ENCODE data around the gene ZNF438.

ZNF438 gene

GRCh38 chr10:31011665-31012022, 20.0 kb downstream of the ZNF438 start:
- DNase-seq, result no peak

DNA sequence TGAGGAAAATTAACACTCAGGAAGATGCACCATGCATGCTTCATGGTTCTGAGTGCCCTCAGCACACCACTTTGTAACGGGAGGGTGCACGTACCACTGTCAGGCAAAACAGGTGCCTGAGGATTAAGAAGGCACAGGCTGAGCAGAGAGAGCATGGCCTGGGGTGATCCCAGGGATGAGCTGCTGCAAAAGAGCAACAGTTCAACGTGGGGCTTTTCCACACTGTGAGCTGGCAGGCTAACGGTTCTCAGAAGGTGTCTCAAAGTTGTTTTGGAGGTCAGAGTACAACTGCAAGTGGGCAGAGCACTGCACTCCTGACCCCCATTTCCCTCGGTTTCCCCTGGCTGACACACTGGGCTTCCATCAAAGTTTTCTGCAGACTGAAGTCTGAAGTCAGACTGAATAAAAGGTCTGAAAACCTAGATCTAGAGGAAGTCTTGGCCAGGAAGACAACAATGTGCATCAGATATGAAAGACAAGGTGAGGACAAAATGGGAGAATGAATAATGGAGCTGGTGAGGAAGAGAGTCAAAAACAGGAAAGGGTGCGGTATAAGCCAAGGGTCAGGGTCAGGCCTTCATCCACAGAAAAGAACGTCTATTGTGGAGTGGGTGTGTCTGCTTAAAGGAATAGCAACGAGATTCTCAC, 20.5 kb downstream of the ZNF438 start:
- no peak for DNase-seq

- no peak for DNase-seq
These were observed 21.6 kb downstream of the ZNF438 start for GRCh38 chr10:31010062-31010461.

GRCh38 chr10:31005895-31006294, 25.8 kb downstream of the ZNF438 start:
- no peak for DNase-seq

GRCh38 chr10:31004611-31005193, 27.0 kb downstream of the ZNF438 start:
- DNase-seq, result peak in 1 of 2 experiments; percentile 8

DNA sequence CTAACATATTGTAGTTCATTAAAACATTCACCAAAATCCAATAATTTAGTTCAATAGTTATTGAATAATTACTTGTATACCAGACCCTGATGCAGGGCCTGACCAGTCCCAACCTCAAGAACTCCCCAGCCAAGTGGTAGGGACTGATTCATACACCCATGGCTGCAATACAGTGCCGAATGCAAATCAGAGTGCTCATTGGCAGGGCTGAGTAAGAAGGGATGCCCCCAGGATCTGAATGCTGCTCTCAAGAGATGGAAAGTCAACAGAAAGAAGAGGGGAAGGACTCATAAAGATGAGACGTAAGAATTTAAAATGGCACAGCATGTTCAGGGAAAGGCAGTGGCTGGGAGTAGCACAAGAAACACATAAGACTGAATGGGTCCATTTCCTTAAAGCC, 29.9 kb downstream of the ZNF438 start:
- DNase-seq, result no peak

DNA sequence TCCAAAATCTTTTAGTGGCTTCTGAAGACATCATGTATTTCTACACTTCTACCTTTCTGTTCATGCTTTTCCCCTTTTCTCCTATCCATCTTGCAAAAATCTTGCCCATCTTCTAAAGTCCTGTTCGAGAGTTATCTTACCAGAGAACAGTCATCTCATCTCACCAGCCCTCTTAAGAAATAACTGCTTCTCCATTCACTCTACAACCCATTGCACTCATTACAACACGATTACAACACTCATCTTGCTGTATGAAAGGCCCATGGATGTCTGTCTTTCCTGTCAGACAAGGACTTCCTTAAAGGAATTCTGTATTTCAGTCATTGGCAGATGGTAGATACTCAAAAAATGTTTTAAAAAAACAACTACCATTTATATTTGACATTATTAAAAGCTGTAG, 30.8 kb downstream of the ZNF438 start:
- peak; percentile 95 to 96 for DNase-seq

DNA sequence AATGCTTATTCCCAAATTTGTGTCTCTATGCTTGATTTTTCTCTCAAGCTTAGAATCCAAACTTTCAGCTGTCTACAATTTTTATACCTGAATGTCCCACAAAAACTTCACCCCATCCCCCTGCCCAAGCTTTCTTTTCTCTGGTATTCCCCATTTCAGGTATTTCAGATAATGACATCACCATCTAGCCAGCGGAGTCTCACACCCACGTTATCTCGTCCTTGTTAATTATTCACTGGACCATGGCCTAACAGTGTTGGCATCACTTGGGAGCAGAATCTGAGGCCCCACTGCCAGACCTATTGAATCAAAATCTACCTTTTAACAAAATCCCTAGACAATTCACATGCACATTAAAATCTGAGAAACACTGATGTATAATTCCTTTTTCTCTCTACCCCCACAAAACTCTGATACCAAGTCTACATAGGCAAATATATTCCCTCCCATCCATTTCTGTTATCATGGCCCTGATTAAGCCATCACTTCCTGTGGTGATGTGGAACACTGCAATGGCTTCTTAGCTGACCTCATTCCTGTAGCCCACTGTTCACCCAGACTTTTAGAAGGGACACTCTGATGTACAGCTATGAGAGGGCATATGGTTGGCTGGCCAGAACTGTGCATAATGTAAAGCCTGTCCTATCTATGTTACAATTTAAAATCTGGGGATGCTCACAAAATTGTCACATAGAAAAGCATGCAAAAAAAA, 31.4 kb downstream of the ZNF438 start:
- peak in 1 of 2 experiments; percentile 18 for DNase-seq

DNA sequence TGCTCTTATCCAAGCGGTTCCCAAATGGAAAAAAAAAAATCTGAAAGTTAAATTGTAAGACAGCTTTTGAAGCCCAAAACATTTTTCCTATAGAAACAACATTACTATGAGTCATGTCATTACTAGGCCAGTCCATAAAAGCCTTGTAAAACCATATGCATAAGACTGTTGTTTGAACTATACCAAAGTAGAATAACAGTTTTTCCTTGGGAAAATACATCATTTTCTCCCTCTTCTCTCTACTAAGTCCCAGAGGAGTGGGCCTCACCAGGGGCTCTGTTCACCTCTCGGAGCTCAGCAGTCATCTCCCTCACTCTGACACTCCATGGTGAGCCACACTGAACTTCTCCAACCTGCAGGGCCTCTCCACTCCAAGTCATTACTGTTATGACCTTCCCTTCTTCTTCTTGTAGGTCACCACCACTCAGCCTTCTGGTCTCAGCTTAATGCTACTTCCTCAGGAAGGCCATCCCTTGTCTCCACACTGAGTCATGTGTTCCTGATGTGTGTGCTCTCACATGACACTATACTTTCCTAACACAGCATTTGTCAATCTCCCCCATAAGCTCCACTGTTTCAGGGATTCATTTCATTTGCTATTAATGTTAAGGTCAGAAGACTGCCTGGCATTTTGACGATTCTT, 32.5 kb downstream of the ZNF438 start:
- DNase-seq, result peak; percentile 90 to 95

- peak; percentile 17 to 26 for DNase-seq
These were observed 34.0 kb downstream of the ZNF438 start for GRCh38 chr10:30997536-30998235.

DNA sequence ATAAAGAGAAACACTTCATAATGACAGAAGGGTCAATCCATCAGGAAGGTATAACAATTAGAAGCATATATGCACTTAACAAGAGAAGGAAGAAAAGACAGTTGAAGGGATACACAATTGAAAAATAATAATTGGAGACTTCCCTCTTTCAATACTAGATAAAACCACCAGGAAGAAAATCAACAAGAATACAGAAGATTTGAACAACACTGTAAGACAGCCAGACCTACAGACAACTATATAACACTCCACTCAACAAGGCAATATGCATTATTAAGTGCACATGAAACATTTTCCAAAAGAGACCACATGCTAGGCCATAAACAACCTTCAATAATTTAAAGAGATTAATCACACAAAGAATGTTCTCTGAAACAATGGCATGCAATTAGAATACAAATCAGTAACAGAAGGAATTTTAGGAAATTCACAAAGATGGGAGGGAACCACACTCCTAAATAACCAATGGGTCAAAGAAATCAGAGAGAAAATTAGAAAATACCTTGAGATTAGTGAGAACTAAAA, 35.1 kb downstream of the ZNF438 start:
- DNase-seq, result peak in 1 of 2 experiments; percentile 6

- DNase-seq, result peak; percentile 68 to 74
These were observed 36.4 kb downstream of the ZNF438 start for GRCh38 chr10:30995081-30995770.

DNA sequence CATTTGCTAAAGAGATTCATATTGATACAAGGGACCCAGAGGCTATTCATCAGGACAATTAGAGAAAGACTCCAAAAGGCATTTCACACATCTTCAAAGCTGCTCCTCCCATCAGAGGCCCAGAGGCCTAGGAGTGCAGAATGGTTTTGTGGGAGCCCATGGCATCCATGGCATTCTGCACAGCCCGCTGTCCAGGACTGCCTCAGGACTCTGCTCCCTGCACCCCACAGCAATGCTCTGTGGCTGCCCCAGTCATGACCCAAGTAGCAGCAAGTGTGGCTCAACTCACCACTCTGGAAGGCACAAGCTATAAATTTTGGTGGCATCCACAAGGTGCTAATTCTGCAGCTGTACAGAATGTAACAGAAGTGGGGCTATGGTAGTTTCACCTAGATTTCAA, 38.5 kb downstream of the ZNF438 start:
- no peak for DNase-seq

- DNase-seq, result no peak
These were observed 39.0 kb downstream of the ZNF438 start for GRCh38 chr10:30992681-30993080.

DNA sequence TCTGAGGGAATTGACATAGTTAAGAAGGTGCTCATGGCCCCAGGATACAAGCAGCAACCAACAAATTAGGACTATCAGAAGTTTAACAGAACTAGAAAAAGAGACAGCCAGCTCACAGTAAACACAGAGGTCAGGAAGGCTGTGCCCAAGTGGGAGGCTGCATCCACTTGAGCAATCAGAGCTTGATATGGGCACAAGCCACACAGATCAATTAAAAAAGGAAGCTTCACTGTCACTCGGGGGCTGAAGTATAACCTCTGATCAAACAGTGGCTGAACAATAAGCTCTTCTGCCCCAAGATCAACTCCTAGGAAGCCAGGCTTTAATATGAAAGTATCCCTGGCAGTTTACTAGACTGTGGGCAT, 40.0 kb downstream of the ZNF438 start:
- peak; percentile 12 to 13 for DNase-seq

GRCh38 chr10:30990971-30991646, 40.6 kb downstream of the ZNF438 start:
- DNase-seq, result no peak

DNA sequence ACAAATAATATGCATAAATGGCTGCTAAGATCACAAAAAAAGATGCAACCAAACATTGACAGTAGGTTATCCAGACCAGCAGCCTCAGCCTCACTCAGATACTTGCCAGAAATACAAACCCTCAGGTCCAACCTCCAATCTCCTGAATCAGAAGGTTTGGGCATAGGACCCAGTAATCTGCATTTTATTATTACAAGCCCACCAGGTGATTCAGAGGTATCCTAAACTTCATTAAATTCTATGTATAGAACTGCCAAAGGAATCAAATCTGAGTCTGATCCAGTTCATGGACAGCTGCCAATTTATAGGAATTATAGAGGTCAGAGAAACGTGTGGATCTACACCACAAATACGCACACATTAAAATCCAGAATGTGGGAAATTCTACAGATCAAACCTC, 41.3 kb downstream of the ZNF438 start:
- DNase-seq, result no peak

- no peak for DNase-seq
These were observed 42.7 kb downstream of the ZNF438 start for GRCh38 chr10:30988831-30989435.

GRCh38 chr10:30987463-30987862, 44.2 kb downstream of the ZNF438 start:
- no peak for DNase-seq

GRCh38 chr10:30986053-30986555, 45.6 kb downstream of the ZNF438 start:
- DNase-seq, result peak; percentile 14 to 40

- DNase-seq, result no peak
These were observed 46.2 kb downstream of the ZNF438 start for GRCh38 chr10:30985512-30985911.

Data from AML-193 (cell line).